Tibial artery (tissue), 4 donors: ENCODE results near the gene RPS14.

ENCODE experiments used
- DNase-seq, 2 donors: peaks; one replicate each; pipeline ENCODE4 v3.0.0-alpha.2; 2019
- H3K27ac ChIP-seq, 2 donors: fragments of 200-600 bp; sonication (generic) in 1 of 2; 1 replicate in 1 of 2; 2 replicates in 1 of 2; pipeline ENCODE4 v1.5.1; 2018 to 2019; ENCODE audit warnings: mild to moderate bottlenecking in 1 of 2
- H3K27me3 ChIP-seq, 2 donors: fragments of 200-600 bp; sonication (generic) in 1 of 2; one replicate each; pipeline versions ENCODE4 v1.5.1 to v1.6.0; 2016 to 2019
- H3K36me3 ChIP-seq, 3 donors: fragments of 200-600 bp; sonication (generic) in 2 of 3; one replicate each; pipeline ENCODE4 v1.5.1; 2016 to 2019; ENCODE audit warnings: mild to moderate bottlenecking in 2 of 3
- H3K4me1 ChIP-seq, 4 donors: fragments of 200-600 bp; sonication (generic) in 2 of 4; 1 replicate in 3 of 4; 2 replicates in 1 of 4; pipeline ENCODE4 v1.5.1; 2016 to 2019
- H3K4me3 ChIP-seq, 2 donors: fragments of 200-600 bp; sonication (generic) in 1 of 2; 1 replicate in 1 of 2; 2 replicates in 1 of 2; pipeline ENCODE4 v1.5.1; 2018 to 2019; ENCODE audit warnings: mild to moderate bottlenecking in 2 of 2
- H3K9me3 ChIP-seq, 3 donors: fragments of 200-600 bp; sonication (generic) in 1 of 3; one replicate each; pipeline ENCODE4 v1.5.1; 2016 to 2019
- CTCF ChIP-seq, 2 experiments: fragments of 200-600 bp in 1 of 2; fragments of 450-650 bp in 1 of 2; IDR thresholded peaks; one replicate each; pipeline ENCODE4 v1.5.1; 2017 to 2019; ENCODE audit warnings: antibody characterized with exemption in 2 of 2, mild to moderate bottlenecking in 1 of 2, moderate library complexity in 1 of 2
- intact Hi-C: fragments of 100-400 bp; cut with DNase I; formaldehyde crosslinking; loops from one replicate; pipeline ENCODE4 v1.15.0; 2023; ENCODE audit warnings: low total_unique reads

Gene RPS14

GRCh38 chr5:150442699-150443080 is 6.8 kb downstream of the RPS14 start:
- Histone ChIP-seq H3K4me1 (peaks cover 0 to 20% (median 3%) of the 10 kb centered on the region in 4 donors), H3K36me3 (peaks cover 46 to 68% (median 48%) of the 10 kb centered on the region in 3 donors), H3K9me3 (no peaks in the 10 kb centered on the region), H3K4me3 (no peak overlapping the region), H3K27ac (no peak overlapping the region), H3K27me3 (no peaks in the 10 kb centered on the region)
- no peak for DNase-seq
- intact Hi-C loops, result no loop called here
- TF ChIP-seq CTCF (IDR thresholded peaks at IDR 0.05), result no peak

- H3K27me3 ChIP-seq, result no peaks in the 10 kb centered on the region
- H3K36me3 ChIP-seq, result peaks cover 40 to 62% (median 41%) of the 10 kb centered on the region in 3 donors
- DNase-seq, result no peak
- intact Hi-C loops, result no loop called here
- TF ChIP-seq CTCF (IDR thresholded peaks at IDR 0.05), result no peak
- no peaks in the 10 kb centered on the region for H3K9me3 ChIP-seq
- no peak overlapping the region for H3K27ac ChIP-seq
- no peak overlapping the region for H3K4me3 ChIP-seq
- H3K4me1 ChIP-seq, result peaks cover 0 to 19% (median under 1%) of the 10 kb centered on the region in 4 donors
Observed at GRCh38 chr5:150441813-150442698, 7.5 kb downstream of the RPS14 start.

GRCh38 chr5:150440948-150441812 is 8.4 kb downstream of the RPS14 start:
- no peaks in the 10 kb centered on the region for H3K9me3 ChIP-seq
- TF ChIP-seq CTCF (IDR thresholded peaks at IDR 0.05), result no peak
- H3K27me3 ChIP-seq, result no peaks in the 10 kb centered on the region
- DNase-seq, result no peak
- no peak overlapping the region for H3K4me3 ChIP-seq
- peaks cover 0 to 11% (median 1%) of the 10 kb centered on the region in 4 donors for H3K4me1 ChIP-seq
- intact Hi-C loops, result no loop called here
- peaks cover 31 to 53% (median 32%) of the 10 kb centered on the region in 3 donors for H3K36me3 ChIP-seq
- no peak overlapping the region for H3K27ac ChIP-seq

- Histone ChIP-seq H3K27me3 (no peaks in the 10 kb centered on the region), H3K4me3 (no peak overlapping the region), H3K4me1 (peaks cover 0 to 7% (median 3%) of the 10 kb centered on the region in 4 donors), H3K36me3 (peaks cover 9 to 32% (median 11%) of the 10 kb centered on the region in 3 donors), H3K27ac (no peak overlapping the region), H3K9me3 (no peaks in the 10 kb centered on the region)
- no peak for DNase-seq
- intact Hi-C loops, result no loop called here
- TF ChIP-seq CTCF (IDR thresholded peaks at IDR 0.05), result peak; percentile 23 to 38
Observed at GRCh38 chr5:150438873-150439546, 10.5 kb downstream of the RPS14 start.

GRCh38 chr5:150436141-150436680 is 13.3 kb downstream of the RPS14 start:
- Histone ChIP-seq H3K9me3 (no peaks in the 10 kb centered on the region), H3K4me3 (no peak overlapping the region), H3K27me3 (no peaks in the 10 kb centered on the region), H3K27ac (no peak overlapping the region), H3K36me3 (peaks cover 0 to 4% (median 0%) of the 10 kb centered on the region in 3 donors), H3K4me1 (peaks cover 0 to 7% (median 0%) of the 10 kb centered on the region in 4 donors)
- TF ChIP-seq CTCF (IDR thresholded peaks at IDR 0.05), result peak; percentile 81 to 85
- intact Hi-C loops, result no loop called here
- peak; percentile 87 to 93 for DNase-seq
